MM.1S (cell line): ENCODE measurements around the gene CASR.

Experiments used
- DNase-seq: peaks from one replicate; pipeline ENCODE4 v3.0.0-alpha.2; 2015
- H2AFZ ChIP-seq: fragments of 300-600 bp; sonication (generic); 2 replicates; pipeline ENCODE4 v1.6.0; 2016; ENCODE audit warnings: antibody characterized with exemption, low read length
- H3F3A ChIP-seq: fragments of 300-600 bp; sonication (generic); 2 replicates; pipeline ENCODE4 v1.6.1; 2016; ENCODE audit warnings: mild to moderate bottlenecking, antibody characterized with exemption, low read length, moderate library complexity, mixed read lengths; ENCODE audit not compliant: insufficient read depth
- H3K27ac ChIP-seq: fragments of 300-600 bp; sonication (generic); 2 replicates; pipeline ENCODE4 v1.5.1; 2016; ENCODE audit warnings: mild to moderate bottlenecking, low read length
- H3K27me3 ChIP-seq: fragments of 300-600 bp; sonication (generic); replicated peaks from 2 replicates; pipeline ENCODE4 v1.6.0; 2016; ENCODE audit warnings: low read length; ENCODE audit not compliant: insufficient read depth
- H3K36me3 ChIP-seq: fragments of 300-600 bp; sonication (generic); replicated peaks from 2 replicates; pipeline ENCODE4 v1.6.1; 2016; ENCODE audit warnings: mild to moderate bottlenecking, low read length, mixed read lengths; ENCODE audit not compliant: insufficient read depth
- H3K4me1 ChIP-seq: fragments of 300-600 bp; sonication (generic); 2 replicates; pipeline ENCODE4 v1.6.1; 2016; ENCODE audit warnings: low read length, mixed read lengths
- H3K4me2 ChIP-seq: fragments of 300-600 bp; sonication (generic); 2 replicates; pipeline ENCODE4 v1.6.0; 2016; ENCODE audit warnings: low read depth, low read length
- H3K4me3 ChIP-seq: fragments of 300-600 bp; sonication (generic); 2 replicates; pipeline ENCODE4 v1.5.1; 2016; ENCODE audit warnings: low read length, mixed read lengths
- H3K79me2 ChIP-seq: fragments of 300-600 bp; sonication (generic); 2 replicates; pipeline ENCODE4 v1.6.1; 2016; ENCODE audit warnings: mixed run types, low read length, mixed read lengths
- H3K9ac ChIP-seq: fragments of 300-600 bp; sonication (generic); 2 replicates; pipeline ENCODE4 v1.6.1; 2016; ENCODE audit warnings: low read length, mixed read lengths
- H3K9me2 ChIP-seq: fragments of 300-600 bp; sonication (generic); replicated peaks from 2 replicates; pipeline ENCODE4 v1.6.1; 2016; ENCODE audit warnings: mild to moderate bottlenecking, low read length, mixed read lengths; ENCODE audit not compliant: insufficient read depth
- H3K9me3 ChIP-seq: fragments of 300-600 bp; sonication (generic); replicated peaks from 2 replicates; pipeline ENCODE4 v1.6.1; 2016; ENCODE audit warnings: mild to moderate bottlenecking, low read length, mixed read lengths; ENCODE audit not compliant: insufficient read depth
- H4K20me1 ChIP-seq: fragments of 300-600 bp; sonication (generic); 2 replicates; pipeline ENCODE4 v1.6.1; 2016; ENCODE audit warnings: mild to moderate bottlenecking, low read length, moderate library complexity, mixed read lengths; ENCODE audit not compliant: insufficient read depth
- CTCF ChIP-seq: fragments of 300-600 bp; sonication (generic); IDR thresholded peaks from 2 replicates; pipeline ENCODE4 v1.5.1; 2016; ENCODE audit warnings: antibody characterized with exemption, low read length, mixed read lengths
- EZH2 ChIP-seq: fragments of 300-600 bp; sonication (generic); optimal IDR thresholded peaks from 2 replicates; pipeline ENCODE3; 2017; ENCODE audit warnings: low read depth, mild to moderate bottlenecking, antibody characterized with exemption, low read length, mixed read lengths
- EZH2phosphoT487 ChIP-seq: fragments of 300-600 bp; sonication (generic); IDR thresholded peaks from 2 replicates; pipeline ENCODE4 v1.6.1; 2018; ENCODE audit warnings: antibody characterized with exemption, low read length

CASR gene

GRCh38 chr3:122315619-122316018 lies 132.2 kb downstream of the CASR start:
- H3K4me3 ChIP-seq: no peak overlapping the region

GRCh38 chr3:122316368-122316767 lies 132.9 kb downstream of the CASR start:
- no peaks in the 10 kb centered on the region for H3K27me3 ChIP-seq
- no peak overlapping the region for H3K27ac ChIP-seq
- no peaks in the 10 kb centered on the region for H3K9me3 ChIP-seq
- no peak overlapping the region for H3K4me2 ChIP-seq
- H2AFZ ChIP-seq: no peak overlapping the region
- no peak overlapping the region for H3K9ac ChIP-seq
- no peaks in the 10 kb centered on the region for H4K20me1 ChIP-seq
- no peaks in the 10 kb centered on the region for H3K79me2 ChIP-seq
- no peaks in the 10 kb centered on the region for H3F3A ChIP-seq
- H3K36me3 ChIP-seq: no peaks in the 10 kb centered on the region
- H3K9me2 ChIP-seq: no peaks in the 10 kb centered on the region
- no peak for DNase-seq
- H3K4me1 ChIP-seq: no peaks in the 10 kb centered on the region
- TF ChIP-seq CTCF (no peak), EZH2 (no peak), EZH2phosphoT487 (no peak)
- H3K4me3 ChIP-seq: no peak overlapping the region

More at GRCh38 chr3:122315619-122316018, 132.2 kb downstream of the CASR start:
- H4K20me1 ChIP-seq: no peaks in the 10 kb centered on the region
- H3K36me3 ChIP-seq: no peaks in the 10 kb centered on the region
- no peak overlapping the region for H3K4me2 ChIP-seq
- H3K79me2 ChIP-seq: no peaks in the 10 kb centered on the region
- no peak overlapping the region for H3K27ac ChIP-seq
- no peaks in the 10 kb centered on the region for H3K9me3 ChIP-seq
- no peak overlapping the region for H3K9ac ChIP-seq
- TF ChIP-seq EZH2phosphoT487 (no peak), EZH2 (no peak), CTCF (no peak)
- H2AFZ ChIP-seq: no peak overlapping the region
- no peaks in the 10 kb centered on the region for H3F3A ChIP-seq
- DNase-seq: no peak
- no peaks in the 10 kb centered on the region for H3K9me2 ChIP-seq
- no peaks in the 10 kb centered on the region for H3K4me1 ChIP-seq
- no peaks in the 10 kb centered on the region for H3K27me3 ChIP-seq

GRCh38 chr3:122318620-122319019 lies 135.2 kb downstream of the CASR start:
- Histone ChIP-seq H3K36me3 (no peaks in the 10 kb centered on the region), H2AFZ (no peak overlapping the region), H3K9me2 (no peaks in the 10 kb centered on the region), H4K20me1 (no peaks in the 10 kb centered on the region), H3K79me2 (no peaks in the 10 kb centered on the region), H3K9me3 (no peaks in the 10 kb centered on the region), H3F3A (no peaks in the 10 kb centered on the region), H3K27me3 (no peaks in the 10 kb centered on the region), H3K9ac (no peak overlapping the region), H3K4me1 (no peaks in the 10 kb centered on the region), H3K4me3 (no peak overlapping the region), H3K27ac (no peak overlapping the region), H3K4me2 (no peak overlapping the region)
- TF ChIP-seq EZH2phosphoT487: no peak
- no peak for TF ChIP-seq CTCF
- DNase-seq: no peak
